Measurements from ENCODE around the gene CLCN7.
A peak's percentile ranks its signal among the peaks of the same experiment; 100 is the strongest.

The CLCN7 gene

DNA sequence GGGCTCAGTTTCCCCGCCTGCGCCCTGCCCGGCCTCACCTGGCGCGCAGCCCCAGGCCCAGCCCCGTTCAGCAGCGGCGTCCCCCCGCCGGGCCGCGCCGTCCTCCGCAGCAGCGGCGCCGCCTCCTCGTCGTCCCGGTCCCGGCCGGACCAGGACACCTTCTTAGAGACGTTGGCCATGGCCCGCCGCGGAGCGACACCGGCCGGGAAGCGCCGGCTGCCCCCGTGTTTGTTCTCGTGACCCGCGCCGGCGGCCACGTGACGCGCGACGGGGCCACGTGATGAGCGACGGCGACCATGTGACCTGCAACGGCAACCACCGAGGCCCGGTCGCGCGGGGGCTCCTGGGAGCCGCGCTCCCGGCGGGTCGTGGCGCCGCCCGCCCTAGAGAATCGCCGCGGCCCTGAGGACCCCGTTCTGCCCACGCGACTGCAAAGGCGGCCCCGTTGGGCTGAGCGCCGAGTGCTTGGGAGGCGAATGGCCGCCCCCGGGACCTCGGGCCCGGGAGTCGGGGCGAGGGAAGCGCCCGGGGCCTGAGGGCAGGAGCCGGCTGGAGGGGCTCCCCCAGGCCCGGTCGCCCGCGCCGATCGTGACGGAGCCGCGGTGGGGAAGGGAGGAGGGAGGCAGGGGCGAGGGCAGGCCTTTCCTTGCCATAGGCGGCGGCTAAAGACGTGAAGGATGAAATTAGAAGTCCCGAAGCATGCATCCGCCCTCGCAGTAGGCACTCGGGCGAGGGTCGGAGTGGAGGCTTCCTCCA lies at the start of gene CLCN7:
Gene CLCN7 (minus strand): TSS at position 233 of the 756 bp plus-strand sequence. CDS start 54 bp downstream, at position 179.
- peak; percentile 86 to 92 (median 87) for DNase-seq

- no peak for DNase-seq
Measured at GRCh38 chr16:1524366-1524765, 49.5 kb upstream of the CLCN7 start.

DNA sequence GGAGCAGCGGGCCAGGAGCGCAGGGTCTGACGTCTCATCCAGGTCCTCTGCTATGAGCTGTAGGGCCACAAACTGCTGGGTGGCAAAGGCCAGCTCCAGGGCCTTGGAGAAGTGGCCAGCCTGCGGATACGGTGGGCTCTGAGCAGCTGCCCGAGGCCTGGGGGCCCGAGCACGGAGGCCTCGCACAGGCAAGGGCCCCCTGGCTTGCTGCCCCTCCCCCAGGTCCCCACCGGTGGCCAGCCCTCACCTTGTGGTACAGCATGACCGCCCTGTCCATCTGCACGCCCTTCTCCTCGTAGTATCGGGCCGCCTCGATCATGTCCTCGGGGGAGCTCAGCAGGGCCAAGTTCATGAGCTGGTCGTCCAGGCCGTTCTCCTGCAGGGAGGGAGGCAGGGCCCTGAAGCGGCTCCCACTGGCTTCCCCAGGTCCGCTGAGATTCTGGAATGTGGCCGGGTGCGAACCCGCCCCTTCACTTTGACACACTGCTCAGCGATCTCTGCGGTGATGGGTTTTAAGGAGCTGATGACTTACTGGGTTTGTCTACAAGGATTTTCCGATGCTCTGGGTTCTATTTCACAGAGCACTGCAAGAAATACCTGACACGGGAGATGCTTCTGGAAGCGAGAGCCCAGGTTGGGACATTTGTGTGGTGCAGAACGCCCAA lies 48.9 kb upstream of the CLCN7 start:
- no peak for DNase-seq

- DNase-seq: no peak
Measured at GRCh38 chr16:1520461-1520860, 45.6 kb upstream of the CLCN7 start.

- DNase-seq: no peak
Measured at GRCh38 chr16:1519831-1520230, 45.0 kb upstream of the CLCN7 start.

- DNase-seq: no peak
Measured at GRCh38 chr16:1518626-1519135, 43.9 kb upstream of the CLCN7 start.

- no peak for DNase-seq
Measured at GRCh38 chr16:1514507-1514906, 39.7 kb upstream of the CLCN7 start.

DNA sequence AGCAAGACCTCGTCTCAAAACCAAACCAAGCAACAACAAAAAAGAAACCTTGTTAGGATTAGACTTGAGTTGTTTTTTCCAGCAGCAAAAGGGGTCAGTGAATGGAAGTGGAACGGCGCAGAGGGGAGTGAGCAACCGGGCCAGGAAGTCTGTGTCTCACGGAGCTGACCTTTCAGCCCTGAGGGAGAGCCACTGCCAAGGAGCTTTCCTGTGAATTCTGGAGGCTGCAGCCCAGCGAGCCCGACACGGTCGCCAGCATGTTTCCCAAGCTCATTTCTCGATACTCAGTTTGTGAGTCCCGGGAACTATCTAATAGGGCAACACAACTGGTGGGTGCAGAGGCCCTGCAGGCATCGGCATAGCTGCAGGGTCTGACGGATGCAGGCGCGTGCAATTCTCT lies 37.9 kb upstream of the CLCN7 start:
- DNase-seq: no peak

- peak in 2 of 3 experiments; percentile 39 to 44 for DNase-seq
Measured at GRCh38 chr16:1511662-1512569, 37.1 kb upstream of the CLCN7 start.

DNA sequence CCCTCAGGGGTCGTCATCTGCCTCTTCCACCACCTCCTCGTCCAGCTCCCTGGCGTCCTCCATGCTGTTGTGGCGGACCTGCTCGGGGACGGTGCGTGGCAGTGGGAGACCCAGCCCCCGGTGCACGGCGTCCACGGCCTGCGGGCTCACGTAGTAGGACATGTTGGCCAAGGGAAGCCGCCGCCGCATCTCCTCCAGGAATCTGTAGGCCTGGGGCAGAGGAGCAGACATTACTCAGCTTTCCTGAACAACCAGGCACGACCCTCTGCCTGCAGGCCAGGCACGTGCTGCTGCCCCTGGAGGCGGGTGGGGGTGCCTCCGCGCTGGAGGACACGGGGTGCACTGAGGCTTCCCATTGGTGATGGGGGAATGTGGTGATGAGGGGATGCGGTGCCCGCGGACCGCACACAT lies 36.1 kb upstream of the CLCN7 start:
- no peak for DNase-seq

GRCh38 chr16:1510272-1510671 lies 35.4 kb upstream of the CLCN7 start:
- no peak for DNase-seq

GRCh38 chr16:1509307-1510221 lies 34.7 kb upstream of the CLCN7 start:
- DNase-seq: no peak

DNA sequence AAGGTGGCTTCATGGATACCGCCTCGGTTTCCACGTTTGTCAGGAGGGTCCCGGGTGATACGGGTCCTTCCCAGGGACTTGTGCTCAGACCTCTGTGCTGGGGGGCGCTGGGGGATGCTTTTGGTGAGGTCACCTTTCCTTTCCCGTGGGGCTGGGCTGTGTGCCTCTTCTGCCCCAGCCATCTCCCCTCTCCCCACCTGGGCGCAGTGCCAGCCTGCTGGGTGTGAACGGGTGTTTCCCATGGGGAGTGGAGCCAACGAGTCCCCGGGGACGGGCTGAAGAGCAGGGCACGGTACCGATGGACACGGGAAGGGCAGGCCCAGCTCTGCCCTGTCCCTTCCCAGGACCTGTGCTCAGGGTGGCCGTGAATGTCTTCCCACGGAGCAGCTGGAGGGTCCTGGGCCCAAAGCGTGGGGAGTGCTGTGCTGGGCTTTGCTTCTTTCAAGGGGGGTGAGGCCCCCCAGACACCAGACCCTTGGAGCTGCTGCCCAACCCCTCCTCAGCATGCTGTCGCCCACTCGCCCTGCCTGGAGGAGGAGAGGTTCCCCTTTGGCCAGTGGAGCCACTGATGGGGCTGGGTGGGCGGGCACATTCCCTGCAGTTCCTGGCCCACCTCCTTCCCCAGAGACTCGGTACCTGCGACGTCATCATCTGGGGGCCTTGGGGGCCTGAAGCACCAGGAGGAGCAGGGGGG lies 33.8 kb upstream of the CLCN7 start:
- DNase-seq: no peak

- DNase-seq: no peak
Measured at GRCh38 chr16:1506494-1507213, 31.8 kb upstream of the CLCN7 start.

DNA sequence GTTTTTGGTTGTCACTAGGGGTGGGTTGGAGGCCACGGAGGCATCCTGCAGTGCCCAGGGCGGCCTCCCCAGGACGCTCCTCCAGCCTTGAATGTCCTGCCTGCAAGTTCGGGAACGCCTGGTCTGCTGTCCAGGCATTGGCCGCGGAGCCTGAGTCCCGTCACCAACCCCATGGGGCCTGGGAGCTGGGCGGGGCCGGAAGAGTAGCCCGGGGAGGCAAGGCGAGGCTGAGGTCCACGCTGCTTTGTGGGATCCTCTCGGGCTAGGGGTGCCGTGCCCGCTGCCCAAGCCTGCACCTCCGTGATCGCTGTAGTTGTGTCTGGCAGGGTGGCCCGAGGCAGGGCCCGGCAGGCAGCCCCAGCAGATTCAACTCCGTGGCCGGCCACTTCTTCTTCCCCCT lies 31.1 kb upstream of the CLCN7 start:
- DNase-seq: no peak

DNA sequence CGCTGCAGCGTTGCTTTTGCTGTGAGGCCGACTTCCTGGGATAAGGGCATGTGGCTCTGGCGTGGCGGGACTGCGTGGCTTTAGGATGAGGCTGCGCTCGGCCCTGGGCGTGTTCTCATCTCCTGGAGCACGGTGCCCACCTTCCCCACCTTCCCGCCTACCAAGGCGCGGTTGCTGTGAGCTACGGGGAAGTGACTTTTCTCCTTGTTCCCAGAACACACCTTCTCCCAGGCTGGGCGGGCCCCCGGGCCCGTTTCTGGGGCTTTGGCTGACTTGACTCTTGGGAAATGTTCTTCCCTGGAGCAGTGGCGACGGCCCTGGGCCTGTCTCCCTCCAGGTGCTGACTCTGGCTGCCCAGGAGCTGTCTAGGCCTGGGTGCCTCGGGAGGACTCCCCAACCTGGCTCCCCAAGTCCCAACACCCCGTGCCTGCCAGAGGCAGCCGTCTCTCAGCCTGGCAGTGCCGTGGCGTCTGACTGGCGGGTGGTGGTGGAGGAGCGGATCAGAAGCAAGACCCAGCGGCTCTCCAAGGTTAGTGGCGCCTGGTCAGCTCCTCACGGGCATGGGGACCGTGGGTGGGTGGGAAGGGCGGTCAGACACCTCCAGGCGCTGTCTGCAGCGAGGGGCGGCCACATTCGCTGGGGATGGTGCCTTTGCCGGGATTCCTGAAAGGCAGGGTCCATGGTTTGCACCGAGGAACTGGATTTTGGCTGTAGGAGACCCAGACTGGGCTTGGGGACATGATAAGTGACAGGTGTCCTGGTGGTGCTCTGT lies 30.4 kb upstream of the CLCN7 start:
- DNase-seq: no peak

DNA sequence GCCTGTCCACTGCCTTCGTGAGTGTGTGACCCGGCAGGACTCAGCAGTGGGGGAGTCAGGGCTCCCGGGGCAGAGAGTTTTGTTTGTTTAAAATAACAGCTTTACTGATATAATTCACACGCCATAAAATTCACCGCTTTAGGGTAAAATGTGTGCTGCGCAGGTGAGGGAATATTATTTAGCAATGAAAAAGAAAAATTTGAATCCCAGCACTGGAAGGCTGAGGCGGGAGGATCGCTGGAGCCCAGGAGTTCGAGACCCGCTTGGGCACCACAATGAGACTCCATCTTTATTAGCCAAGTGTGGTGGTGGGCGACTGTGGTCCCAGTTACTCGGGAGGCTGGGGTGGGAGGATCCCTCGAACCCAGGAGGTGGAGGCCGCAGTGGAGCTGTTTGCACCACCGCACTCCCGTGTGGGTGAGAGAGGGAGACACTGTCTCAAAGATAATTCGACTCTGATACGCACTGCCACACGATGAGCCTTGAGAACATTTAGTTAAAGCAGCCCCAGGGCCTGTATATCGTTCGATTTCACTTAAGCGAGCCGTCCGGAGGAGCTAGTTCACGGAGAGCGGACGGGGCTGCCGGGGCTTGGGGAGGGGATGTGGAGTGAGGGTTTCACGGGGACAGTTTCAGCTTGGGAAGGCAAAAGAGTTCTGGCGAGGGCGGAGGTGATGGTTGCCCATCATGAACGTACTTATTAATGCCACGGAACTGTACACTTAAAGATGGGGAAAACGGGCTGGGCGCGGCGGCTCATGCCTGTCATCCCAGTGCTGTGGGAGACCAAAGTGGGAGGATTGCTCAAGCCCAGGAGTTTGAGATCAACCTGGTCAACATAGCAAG lies 28.5 kb upstream of the CLCN7 start:
- DNase-seq: no peak

- no peak for DNase-seq
Measured at GRCh38 chr16:1502092-1503004, 27.5 kb upstream of the CLCN7 start.

Data from NCI-H1417 (cell line).